ENCODE data around the gene HNRNPAB.
"Not testable (repeated sequence)": the region's sequence is repeated elsewhere in the genome, so short reads cannot be mapped to it uniquely, and the experiment has no call there.

GRCh38 chr5:178198151-178198550, 6.2 kb upstream of the HNRNPAB start:
- TF ChIP-seq CTCF (IDR thresholded peaks at IDR 0.05 in 4 of 5, conservative IDR thresholded peaks at IDR 0.05 in 1 of 5); POLR2A (IDR thresholded peaks at IDR 0.05): not testable (repeated sequence)
